GM21360 (cell line): ENCODE data around the gene SLC4A2.
"Not testable (repeated sequence)": the region's sequence is repeated elsewhere in the genome, so short reads cannot be mapped to it uniquely, and the experiment has no call there.

Source experiments
- ATAC-seq: cut with Tn5 transposase; IDR thresholded peaks from one replicate; pipeline ENCODE4 v1.9.1; 2021; ENCODE audit warnings: mild to moderate bottlenecking, moderate library complexity; ENCODE audit not compliant: unreplicated experiment

The SLC4A2 gene, protein sequence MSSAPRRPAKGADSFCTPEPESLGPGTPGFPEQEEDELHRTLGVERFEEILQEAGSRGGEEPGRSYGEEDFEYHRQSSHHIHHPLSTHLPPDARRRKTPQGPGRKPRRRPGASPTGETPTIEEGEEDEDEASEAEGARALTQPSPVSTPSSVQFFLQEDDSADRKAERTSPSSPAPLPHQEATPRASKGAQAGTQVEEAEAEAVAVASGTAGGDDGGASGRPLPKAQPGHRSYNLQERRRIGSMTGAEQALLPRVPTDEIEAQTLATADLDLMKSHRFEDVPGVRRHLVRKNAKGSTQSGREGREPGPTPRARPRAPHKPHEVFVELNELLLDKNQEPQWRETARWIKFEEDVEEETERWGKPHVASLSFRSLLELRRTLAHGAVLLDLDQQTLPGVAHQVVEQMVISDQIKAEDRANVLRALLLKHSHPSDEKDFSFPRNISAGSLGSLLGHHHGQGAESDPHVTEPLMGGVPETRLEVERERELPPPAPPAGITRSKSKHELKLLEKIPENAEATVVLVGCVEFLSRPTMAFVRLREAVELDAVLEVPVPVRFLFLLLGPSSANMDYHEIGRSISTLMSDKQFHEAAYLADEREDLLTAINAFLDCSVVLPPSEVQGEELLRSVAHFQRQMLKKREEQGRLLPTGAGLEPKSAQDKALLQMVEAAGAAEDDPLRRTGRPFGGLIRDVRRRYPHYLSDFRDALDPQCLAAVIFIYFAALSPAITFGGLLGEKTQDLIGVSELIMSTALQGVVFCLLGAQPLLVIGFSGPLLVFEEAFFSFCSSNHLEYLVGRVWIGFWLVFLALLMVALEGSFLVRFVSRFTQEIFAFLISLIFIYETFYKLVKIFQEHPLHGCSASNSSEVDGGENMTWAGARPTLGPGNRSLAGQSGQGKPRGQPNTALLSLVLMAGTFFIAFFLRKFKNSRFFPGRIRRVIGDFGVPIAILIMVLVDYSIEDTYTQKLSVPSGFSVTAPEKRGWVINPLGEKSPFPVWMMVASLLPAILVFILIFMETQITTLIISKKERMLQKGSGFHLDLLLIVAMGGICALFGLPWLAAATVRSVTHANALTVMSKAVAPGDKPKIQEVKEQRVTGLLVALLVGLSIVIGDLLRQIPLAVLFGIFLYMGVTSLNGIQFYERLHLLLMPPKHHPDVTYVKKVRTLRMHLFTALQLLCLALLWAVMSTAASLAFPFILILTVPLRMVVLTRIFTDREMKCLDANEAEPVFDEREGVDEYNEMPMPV

DNA sequence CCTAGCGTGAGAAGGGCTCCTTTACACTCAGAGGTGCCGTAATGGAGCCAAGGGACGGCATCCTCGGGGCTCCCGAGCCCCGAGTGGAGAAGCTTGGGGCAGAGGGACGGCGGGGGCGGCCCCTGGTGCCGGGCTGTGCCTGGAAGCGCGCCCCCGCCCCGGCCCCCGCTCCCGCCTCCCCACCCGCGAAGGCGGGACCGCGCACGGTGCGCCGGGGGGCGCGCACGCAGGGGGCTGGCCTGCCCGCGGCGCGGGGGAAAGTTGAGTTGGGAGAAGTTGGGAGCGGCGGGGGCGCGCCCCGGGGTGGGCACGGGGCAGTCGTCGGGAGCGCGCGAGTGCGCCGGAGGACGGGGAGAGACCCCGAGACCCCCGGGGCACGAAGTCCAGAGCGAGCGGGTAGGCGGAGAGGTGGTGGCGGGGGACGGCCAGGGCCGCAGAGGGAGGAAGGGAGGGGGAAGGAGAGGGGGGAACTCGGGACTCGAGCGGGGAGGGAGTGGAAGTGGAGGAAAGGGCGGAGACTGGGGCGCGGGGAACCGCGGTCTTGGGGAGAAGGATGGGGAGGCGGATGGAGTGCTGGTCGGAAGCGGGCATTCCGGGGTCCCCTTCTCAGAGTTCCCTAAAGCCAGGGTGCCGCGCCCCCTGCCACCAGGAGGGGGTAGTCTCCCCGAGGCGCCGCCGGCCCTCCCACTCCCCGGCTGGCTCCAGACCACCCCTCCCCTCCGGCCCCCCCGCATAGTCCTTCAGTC, at the start of gene SLC4A2:
TSS of gene SLC4A2 (plus strand) at position 223 of the 746 bp plus-strand sequence. CDS start 2,399 bp downstream, outside the sequence.
- peak; percentile 25 for ATAC-seq

DNA sequence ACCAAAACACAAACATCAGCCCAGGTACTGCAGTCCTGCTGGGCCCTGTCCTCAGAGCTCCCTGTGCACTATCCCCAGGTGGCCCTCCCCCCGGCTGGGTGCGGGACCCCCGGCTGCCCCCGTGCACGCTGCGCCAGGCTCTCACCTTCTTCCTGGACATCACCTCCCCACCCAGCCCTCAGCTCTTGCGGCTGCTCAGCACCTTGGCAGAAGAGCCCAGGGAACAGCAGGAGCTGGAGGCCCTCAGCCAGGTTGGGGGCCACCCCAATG, 49.4 kb upstream of the SLC4A2 start:
- ATAC-seq: no peak

DNA sequence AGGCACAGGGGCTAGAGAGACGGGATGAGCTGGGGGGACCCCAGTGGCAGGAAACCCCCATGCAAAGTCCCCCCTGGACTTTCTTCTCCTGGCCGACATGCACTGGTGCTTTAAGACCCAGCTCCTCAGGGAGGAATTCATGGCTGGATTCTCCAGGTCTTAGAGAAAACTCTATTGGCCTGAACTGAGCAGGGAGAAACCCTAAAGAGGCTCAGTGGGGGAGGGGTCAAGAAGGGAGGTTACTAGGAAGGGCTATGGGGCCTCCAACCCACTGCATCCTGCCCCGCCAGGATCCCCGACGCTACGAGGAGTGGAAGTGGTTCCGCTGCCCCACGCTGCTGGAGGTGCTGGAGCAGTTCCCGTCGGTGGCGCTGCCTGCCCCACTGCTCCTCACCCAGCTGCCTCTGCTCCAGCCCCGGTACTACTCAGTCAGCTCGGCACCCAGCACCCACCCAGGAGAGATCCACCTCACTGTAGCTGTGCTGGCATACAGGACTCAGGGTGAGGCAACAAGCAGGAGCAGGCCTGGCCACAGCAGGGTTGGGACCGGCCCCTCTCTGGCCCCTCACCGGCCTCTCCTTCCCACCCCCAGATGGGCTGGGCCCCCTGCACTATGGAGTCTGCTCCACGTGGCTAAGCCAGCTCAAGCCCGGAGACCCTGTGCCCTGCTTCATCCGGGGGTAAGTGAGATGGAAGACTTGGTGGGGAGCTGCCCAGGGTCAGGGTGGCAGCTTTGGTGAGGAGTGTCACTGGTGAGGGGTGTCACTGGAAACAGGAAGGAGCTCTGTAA, 48.9 kb upstream of the SLC4A2 start:
- no peak for ATAC-seq

DNA sequence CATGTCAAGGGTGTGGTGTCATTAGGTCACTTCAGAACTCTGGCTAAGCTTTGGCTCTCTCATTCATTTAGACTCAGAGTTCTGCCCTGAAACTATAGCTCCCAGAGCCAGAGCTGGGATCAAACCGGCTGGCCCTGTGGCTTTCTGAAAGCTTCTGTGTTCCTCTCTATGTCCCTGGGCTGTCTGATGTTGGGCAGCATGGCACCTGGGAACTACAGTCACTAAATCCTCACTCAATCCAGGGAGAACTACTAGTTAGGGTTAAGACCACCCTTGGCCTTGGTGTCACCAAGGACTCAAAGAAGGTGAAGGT, 48.3 kb upstream of the SLC4A2 start:
- ATAC-seq: no peak

DNA sequence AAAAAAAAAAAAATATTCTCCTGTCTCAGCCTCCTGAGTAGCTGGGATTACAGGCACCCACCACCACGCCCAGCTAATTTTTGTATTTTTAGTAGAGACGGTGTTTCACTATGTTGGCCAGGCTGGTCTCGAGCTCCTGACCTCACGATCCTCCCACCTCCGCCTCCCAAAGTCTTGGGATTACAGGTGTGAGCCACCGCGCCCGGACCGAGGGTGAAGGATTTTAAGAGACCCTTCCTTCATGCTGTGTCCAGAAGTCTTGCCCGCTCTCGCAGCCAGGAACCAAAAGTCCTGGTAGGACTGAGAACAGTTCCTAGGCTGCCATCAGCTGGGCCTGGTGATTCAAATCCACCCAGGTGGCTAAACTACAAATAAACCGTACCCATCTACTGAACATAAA, 47.8 kb upstream of the SLC4A2 start:
- not testable (repeated sequence) for ATAC-seq

DNA sequence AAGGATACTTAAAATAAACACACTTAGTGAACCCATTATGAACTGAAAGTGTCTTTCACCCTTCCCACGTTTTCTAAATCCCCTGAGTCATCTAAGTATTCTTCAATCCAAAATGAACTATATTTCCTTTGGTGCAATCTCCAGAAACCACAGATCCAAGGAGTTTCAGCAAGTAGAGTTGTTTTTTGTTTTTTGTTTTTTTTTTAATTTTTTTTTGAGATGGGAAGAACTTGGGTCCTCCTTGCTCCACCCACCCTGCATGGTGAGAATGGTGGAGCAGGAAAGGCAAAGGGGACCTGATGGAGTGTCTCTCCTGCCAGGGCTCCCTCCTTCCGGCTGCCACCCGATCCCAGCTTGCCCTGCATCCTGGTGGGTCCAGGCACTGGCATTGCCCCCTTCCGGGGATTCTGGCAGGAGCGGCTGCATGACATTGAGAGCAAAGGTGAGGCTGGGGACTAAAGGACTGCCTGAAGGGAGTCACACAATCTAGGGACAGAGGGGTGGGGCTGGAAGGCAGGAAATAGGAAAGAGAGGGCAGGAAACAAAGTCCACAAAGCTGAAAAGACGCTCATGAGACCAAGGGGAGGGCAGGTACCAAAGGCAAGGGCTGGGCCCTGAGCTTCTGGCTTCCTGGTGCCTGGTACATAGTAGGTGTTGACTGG, 47.2 kb upstream of the SLC4A2 start:
- no peak for ATAC-seq

DNA sequence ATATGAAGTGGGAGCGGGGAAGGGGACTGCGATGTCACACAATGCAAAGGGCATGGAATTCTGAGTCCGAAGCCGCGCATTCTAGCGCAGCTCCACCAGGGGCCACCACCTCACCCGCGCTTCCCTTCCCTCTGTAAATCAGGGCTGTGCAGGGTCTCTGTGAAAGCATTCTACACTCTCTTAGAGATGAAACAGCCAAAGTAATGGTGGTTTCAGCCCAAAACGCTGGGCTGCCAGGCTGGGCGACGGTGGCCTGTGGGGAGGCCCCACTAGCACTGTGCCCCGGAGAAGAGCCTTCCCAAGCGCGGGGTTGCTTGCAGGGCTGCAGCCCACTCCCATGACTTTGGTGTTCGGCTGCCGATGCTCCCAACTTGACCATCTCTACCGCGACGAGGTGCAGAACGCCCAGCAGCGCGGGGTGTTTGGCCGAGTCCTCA, 46.5 kb upstream of the SLC4A2 start:
- no peak for ATAC-seq

DNA sequence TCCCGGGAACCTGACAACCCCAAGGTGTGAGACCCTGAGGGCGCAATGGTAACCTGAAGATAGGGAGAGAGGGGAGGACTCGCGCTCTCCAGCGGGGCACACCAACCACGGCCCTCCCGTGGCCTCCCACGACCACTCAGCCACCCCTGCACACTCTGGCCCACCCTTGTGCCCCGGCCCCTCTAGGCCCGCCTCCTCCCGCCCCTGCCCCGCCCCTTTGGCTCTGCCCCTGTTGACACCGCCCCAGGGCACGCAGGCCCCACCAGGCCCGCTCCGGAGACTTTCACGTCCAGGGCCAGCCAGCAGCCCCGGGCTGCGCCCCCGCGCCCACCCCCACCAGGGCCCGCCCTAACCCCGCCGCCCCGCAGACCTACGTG, 46.0 kb upstream of the SLC4A2 start:
- ATAC-seq: peak; percentile 18

DNA sequence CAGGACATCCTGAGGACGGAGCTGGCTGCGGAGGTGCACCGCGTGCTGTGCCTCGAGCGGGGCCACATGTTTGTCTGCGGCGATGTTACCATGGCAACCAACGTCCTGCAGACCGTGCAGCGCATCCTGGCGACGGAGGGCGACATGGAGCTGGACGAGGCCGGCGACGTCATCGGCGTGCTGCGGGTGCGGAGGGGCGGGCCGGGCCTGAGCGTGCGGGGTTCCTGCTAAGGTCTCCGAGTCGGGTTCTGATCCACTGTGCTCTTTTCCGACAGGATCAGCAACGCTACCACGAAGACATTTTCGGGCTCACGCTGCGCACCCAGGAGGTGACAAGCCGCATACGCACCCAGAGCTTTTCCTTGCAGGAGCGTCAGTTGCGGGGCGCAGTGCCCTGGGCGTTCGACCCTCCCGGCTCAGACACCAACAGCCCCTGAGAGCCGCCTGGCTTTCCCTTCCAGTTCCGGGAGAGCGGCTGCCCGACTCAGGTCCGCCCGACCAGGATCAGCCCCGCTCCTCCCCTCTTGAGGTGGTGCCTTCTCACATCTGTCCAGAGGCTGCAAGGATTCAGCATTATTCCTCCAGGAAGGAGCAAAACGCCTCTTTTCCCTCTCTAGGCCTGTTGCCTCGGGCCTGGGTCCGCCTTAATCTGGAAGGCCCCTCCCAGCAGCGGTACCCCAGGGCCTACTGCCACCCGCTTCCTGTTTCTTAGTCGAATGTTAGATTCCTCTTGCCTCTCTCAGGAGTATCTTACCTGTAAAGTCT, 45.5 kb upstream of the SLC4A2 start:
- peak; percentile 40 for ATAC-seq

DNA sequence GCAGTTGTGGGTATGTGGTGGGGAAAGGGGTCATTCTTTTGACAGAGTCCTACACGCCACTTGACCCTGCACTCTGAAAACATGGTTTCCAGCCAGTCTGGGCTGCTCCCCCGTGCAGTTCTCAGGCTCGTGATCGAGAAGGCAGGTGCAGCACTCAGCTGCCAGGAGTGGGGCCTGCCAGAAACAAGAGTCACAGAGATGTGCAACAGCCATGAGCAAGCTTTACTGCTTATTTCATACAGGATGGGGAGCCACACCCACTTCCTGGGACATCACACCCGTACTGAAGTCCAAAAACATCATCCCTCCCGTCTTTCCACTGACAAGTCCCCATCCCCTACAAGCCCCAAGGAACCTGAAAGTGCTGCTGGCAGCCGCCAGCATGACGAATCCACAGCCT, 44.4 kb upstream of the SLC4A2 start:
- no peak for ATAC-seq

DNA sequence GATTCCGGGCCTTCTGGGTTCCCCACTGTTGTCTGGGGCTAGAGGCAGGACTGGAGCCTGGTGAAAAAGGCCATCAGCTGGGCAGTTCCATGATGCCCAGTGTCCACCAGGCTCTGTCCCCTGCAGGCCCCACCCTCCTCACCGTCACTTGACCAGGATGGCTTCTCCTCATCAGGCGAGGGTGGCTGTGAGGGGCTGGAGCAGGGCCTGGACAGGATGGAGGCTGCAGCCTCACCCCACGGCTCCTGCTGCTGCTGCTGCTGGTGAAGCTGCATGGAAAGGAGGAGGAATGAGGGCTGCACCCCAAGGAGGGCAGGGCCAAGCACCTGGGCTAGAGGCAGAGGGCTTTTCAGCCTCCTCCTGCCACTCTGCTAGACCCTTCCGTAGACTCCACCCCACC, 43.4 kb upstream of the SLC4A2 start:
- no peak for ATAC-seq

DNA sequence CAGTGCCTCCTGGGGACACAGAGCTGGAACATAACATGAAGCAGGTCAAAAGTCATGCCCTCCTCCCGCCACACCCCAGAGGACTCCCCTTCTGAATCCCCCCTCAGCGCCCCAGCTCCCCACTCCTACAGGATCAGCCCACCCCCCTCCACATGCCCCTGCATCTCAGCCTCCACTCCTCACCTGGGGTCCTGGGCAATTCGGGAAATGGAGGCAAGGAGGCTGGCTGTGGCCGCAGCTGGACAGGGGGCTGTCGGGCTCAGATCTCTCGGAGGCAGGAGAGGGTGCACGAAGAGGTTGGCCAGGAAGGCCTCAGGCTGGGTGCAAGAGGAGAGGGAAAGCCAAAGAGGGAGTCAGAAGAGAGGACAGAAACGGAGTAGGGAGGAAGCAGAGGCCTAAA, 42.9 kb upstream of the SLC4A2 start:
- ATAC-seq: no peak

DNA sequence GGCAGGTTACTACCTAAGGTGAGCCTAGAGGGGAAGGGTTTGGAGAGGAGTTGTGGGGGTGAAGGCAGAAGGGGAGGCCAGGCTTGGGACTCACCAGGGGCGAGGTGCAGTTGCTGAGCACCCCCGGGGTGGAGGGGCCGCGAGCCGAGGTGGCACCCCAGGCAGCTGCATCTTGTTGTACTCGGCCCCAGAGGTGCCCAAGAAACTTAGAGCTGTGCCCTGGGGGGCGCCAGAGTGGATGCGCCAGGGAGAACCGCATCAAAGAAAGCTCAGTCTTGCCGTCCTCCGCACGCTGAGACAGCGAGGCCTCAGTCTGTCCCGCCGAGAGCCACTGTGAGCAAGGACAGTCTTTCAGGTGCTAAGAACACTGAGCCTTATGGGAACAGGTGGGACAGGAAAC, 42.4 kb upstream of the SLC4A2 start:
- ATAC-seq: no peak

DNA sequence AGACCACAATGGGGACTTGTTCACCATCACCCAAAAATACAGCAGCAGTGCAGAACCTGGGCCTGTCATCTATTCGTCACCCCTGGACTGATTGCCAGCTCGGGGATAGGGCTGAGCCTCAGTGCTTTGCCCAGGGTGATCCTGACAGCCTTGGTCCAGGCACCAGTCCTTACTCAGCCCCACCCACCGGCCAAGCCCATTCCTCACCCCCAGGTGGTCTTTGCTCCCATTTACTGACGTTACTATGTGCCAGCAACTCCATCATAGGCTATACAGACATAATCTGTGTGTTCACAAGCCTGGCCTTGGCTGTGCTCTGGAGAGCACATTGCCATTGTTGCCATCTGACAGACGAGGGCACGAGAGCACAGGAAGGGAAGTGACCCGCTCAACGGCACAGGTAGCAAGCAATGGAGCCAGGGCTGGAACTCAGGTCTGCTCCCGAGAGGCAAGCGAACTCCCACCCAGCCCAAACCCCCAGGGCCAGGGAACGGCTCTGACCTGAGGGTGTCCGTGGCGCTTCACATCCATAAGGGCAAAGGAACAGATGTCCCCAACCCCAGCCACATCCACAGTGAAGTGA, 41.9 kb upstream of the SLC4A2 start:
- no peak for ATAC-seq

DNA sequence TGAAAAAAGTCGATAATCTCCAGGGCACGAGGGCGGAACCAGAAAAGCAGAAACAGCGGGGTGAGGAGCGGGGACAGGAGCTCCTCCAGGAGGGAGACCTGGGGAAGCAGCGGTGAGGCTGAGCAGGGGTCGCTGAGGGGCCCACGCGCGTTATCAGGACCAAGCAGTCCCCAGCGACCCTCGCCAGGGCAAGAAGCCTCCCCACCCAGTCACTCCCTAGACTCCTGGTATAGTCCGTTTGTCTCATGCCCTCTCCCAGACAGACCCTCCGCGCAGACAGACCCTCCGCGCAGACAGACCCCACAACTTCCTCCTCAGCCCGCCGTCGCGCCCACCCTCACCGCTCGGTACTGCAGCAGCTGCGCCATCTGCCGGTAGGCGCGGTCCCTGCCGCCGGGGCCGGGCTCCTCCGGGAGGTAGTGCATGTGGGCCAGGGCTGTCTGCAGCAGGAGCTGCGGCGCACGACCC, 41.4 kb upstream of the SLC4A2 start:
- peak; percentile 54 for ATAC-seq

DNA sequence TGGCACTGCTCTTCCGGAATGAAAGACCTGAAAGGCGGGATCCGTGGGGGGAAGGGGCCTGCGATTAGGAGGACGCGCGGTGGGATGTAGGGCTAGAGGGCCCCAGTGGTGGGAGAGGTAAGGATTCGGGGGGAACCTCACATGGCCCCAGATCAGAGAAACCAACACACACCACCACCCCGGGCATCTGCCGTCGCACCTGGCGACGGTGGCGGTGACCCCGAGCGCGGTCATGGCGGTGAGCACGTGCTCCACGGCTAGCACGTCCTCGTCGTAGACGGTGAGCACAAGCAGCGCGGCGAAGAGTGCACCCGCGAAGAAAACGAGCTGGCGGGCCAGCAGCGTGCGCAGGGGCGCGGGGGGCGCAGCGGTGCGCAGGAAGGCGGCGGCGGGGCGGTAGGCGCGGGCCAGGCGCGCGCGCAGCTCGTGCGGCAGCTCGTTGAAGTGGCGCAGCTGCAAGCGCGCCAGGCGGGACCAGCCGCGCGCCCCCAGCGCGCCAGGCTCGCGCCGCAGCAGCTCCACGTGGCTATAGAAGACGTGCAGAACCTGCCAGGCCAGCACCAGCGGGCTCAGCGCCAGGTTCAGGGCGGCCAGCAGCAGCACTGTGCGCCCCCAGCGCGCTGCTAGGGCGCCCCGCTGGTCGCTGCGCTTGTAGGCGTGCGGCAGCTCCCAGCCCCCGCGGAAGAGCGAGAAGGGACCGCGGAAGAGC, 40.8 kb upstream of the SLC4A2 start:
- ATAC-seq: no peak

DNA sequence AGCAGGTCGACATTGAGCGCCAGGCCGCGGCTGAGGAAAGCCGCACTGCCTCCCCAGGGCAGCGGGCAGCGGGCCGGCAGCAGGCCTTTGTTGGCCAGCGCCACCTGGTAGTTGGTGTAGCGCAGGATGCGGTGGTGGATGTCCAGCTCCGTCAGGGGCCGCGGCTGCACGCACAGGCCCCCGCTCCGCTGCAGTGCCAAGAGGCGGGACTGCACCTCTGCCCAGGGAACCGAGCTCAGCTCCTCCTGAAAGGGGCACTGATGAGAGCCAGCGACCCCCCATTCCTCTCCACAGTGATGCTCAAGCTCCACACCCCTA, 40.3 kb upstream of the SLC4A2 start:
- no peak for ATAC-seq

DNA sequence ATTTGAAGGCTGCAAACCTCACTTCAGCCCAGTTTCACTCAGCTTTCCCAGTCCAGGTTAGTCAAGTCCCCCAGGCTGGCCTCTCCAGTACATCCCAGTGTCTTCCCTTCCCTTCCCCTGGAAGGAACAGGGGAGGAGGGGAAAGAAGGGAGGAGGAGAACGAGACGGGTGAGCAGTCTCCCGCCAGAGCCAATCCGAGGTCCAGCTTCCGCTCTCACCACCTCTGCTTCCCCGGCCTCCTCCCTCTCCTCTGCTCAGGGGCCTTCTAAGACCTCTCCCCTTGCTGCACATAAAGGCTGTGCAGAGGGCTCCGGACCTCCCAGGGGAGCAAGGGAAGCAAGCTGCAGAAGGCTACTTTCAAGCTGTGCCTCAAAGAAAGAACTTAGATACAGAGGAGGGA, 39.2 kb upstream of the SLC4A2 start:
- ATAC-seq: no peak
